Dendritic cell treated with granulocyte-macrophage colony-stimulating factor and Interleukin-4, amounts not matched to agents 40 ng/mL and 50 ng/mL, for 4 days (primary cell): ENCODE results near the gene SH3TC1.

Experiments used
- H3K27ac Mint-ChIP-seq: one replicate; pipeline ENCODE4 v1.8.0; 2022; ENCODE audit warnings: mild to moderate bottlenecking, mixed read lengths
- H3K27me3 Mint-ChIP-seq: one replicate; pipeline ENCODE4 v1.8.0; 2022; ENCODE audit warnings: mild to moderate bottlenecking, mixed read lengths
- H3K36me3 Mint-ChIP-seq: one replicate; pipeline ENCODE4 v1.8.0; 2022; ENCODE audit warnings: low read depth, mixed read lengths
- H3K4me1 Mint-ChIP-seq: one replicate; pipeline ENCODE4 v1.8.0; 2022; ENCODE audit warnings: low read depth, mixed read lengths
- H3K4me3 Mint-ChIP-seq: one replicate; pipeline ENCODE4 v1.8.0; 2022; ENCODE audit warnings: mild to moderate bottlenecking, moderate library complexity, mixed read lengths
- H3K9me3 Mint-ChIP-seq: one replicate; pipeline ENCODE4 v1.8.0; 2022; ENCODE audit warnings: mixed read lengths
- intact Hi-C: fragments of 100-400 bp; cut with micrococcal nuclease; formaldehyde crosslinking; loops from one replicate; pipeline ENCODE4 v1.15.0; 2022

Gene SH3TC1

GRCh38 chr4:8168832-8169598 lies 30.1 kb upstream of the SH3TC1 start:
- Mint-ChIP-seq H3K27me3 (peaks cover 30% of the 10 kb centered on the region), H3K27ac (no peak overlapping the region)
- intact Hi-C loops, result no loop called here

GRCh38 chr4:8169763-8170162 lies 29.3 kb upstream of the SH3TC1 start:
- Mint-ChIP-seq H3K27me3 (peaks cover 24% of the 10 kb centered on the region), H3K36me3 (no peaks in the 10 kb centered on the region), H3K9me3 (peaks cover 9% of the 10 kb centered on the region), H3K4me1 (peaks cover 58% of the 10 kb centered on the region), H3K27ac (no peak overlapping the region), H3K4me3 (no peak overlapping the region)
- intact Hi-C loops, result no loop called here

More at GRCh38 chr4:8168832-8169598, 30.1 kb upstream of the SH3TC1 start:
- H3K9me3 Mint-ChIP-seq, result peaks cover 9% of the 10 kb centered on the region
- no peak overlapping the region for H3K4me3 Mint-ChIP-seq
- H3K4me1 Mint-ChIP-seq, result peaks cover 58% of the 10 kb centered on the region
- no peaks in the 10 kb centered on the region for H3K36me3 Mint-ChIP-seq

- H3K36me3 Mint-ChIP-seq, result no peaks in the 10 kb centered on the region
- intact Hi-C loops, result no loop called here
- no peak overlapping the region for H3K27ac Mint-ChIP-seq
- H3K4me1 Mint-ChIP-seq, result peaks cover 52% of the 10 kb centered on the region
- H3K27me3 Mint-ChIP-seq, result peaks cover 21% of the 10 kb centered on the region
- peaks cover 9% of the 10 kb centered on the region for H3K9me3 Mint-ChIP-seq
- no peak overlapping the region for H3K4me3 Mint-ChIP-seq
These were observed 28.7 kb upstream of the SH3TC1 start for GRCh38 chr4:8170341-8170740.

GRCh38 chr4:8171266-8171665 lies 27.8 kb upstream of the SH3TC1 start:
- peaks cover 6% of the 10 kb centered on the region for H3K9me3 Mint-ChIP-seq

GRCh38 chr4:8171984-8172924 lies 26.8 kb upstream of the SH3TC1 start:
- Mint-ChIP-seq H3K9me3 (no peaks in the 10 kb centered on the region), H3K27me3 (peaks cover 13% of the 10 kb centered on the region), H3K27ac (peak overlapping the region; percentile 25), H3K4me3 (no peak overlapping the region), H3K36me3 (no peaks in the 10 kb centered on the region), H3K4me1 (peaks cover 41% of the 10 kb centered on the region)
- intact Hi-C loops, result no loop called here

More at GRCh38 chr4:8171266-8171665, 27.8 kb upstream of the SH3TC1 start:
- peaks cover 18% of the 10 kb centered on the region for H3K27me3 Mint-ChIP-seq
- no peaks in the 10 kb centered on the region for H3K36me3 Mint-ChIP-seq
- H3K4me1 Mint-ChIP-seq, result peaks cover 43% of the 10 kb centered on the region
- H3K27ac Mint-ChIP-seq, result peak overlapping the region; percentile 25
- H3K4me3 Mint-ChIP-seq, result no peak overlapping the region
- intact Hi-C loops, result no loop called here

- Mint-ChIP-seq H3K4me1 (peaks cover 31% of the 10 kb centered on the region), H3K27ac (no peak overlapping the region), H3K27me3 (peaks cover 16% of the 10 kb centered on the region), H3K4me3 (no peak overlapping the region), H3K9me3 (no peaks in the 10 kb centered on the region), H3K36me3 (no peaks in the 10 kb centered on the region)
- intact Hi-C loops, result no loop called here
These were observed 25.4 kb upstream of the SH3TC1 start for GRCh38 chr4:8173492-8174242.

GRCh38 chr4:8174970-8175369 lies 24.1 kb upstream of the SH3TC1 start:
- no peak overlapping the region for H3K27ac Mint-ChIP-seq
- H3K4me1 Mint-ChIP-seq, result peaks cover 31% of the 10 kb centered on the region
- peaks cover 22% of the 10 kb centered on the region for H3K27me3 Mint-ChIP-seq
- H3K9me3 Mint-ChIP-seq, result no peaks in the 10 kb centered on the region
- no peaks in the 10 kb centered on the region for H3K36me3 Mint-ChIP-seq
- intact Hi-C loops, result loop anchor here (5.0 kb wide), 1 partner anchor 67 kb away; no protein-coding TSS in a partner anchor
- H3K4me3 Mint-ChIP-seq, result no peak overlapping the region

GRCh38 chr4:8175686-8176085 lies 23.4 kb upstream of the SH3TC1 start:
- no peaks in the 10 kb centered on the region for H3K36me3 Mint-ChIP-seq
- no peaks in the 10 kb centered on the region for H3K9me3 Mint-ChIP-seq
- intact Hi-C loops, result loop anchor here (2.0 to 5.0 kb wide), 3 partner anchors 15 to 227 kb away; no protein-coding TSS in a partner anchor

GRCh38 chr4:8176547-8177399 lies 22.3 kb upstream of the SH3TC1 start:
- Mint-ChIP-seq H3K9me3 (no peaks in the 10 kb centered on the region), H3K36me3 (no peaks in the 10 kb centered on the region), H3K27ac (no peak overlapping the region), H3K4me1 (peaks cover 18% of the 10 kb centered on the region), H3K4me3 (no peak overlapping the region), H3K27me3 (peaks cover 19% of the 10 kb centered on the region)
- intact Hi-C loops, result loop anchor here (2.0 to 5.0 kb wide), 3 partner anchors 14 to 226 kb away; no protein-coding TSS in a partner anchor

More at GRCh38 chr4:8175686-8176085, 23.4 kb upstream of the SH3TC1 start:
- Mint-ChIP-seq H3K27me3 (peaks cover 23% of the 10 kb centered on the region), H3K27ac (no peak overlapping the region), H3K4me1 (peaks cover 26% of the 10 kb centered on the region), H3K4me3 (no peak overlapping the region)

- Mint-ChIP-seq H3K4me3 (no peak overlapping the region), H3K9me3 (no peaks in the 10 kb centered on the region), H3K27ac (no peak overlapping the region), H3K27me3 (peaks cover 15% of the 10 kb centered on the region), H3K4me1 (peaks cover 10% of the 10 kb centered on the region), H3K36me3 (no peaks in the 10 kb centered on the region)
- intact Hi-C loops, result loop anchor here (2.0 to 5.0 kb wide), 3 partner anchors 13 to 225 kb away; no protein-coding TSS in a partner anchor
These were observed 21.5 kb upstream of the SH3TC1 start for GRCh38 chr4:8177552-8177951.

- Mint-ChIP-seq H3K9me3 (no peaks in the 10 kb centered on the region), H3K4me1 (peaks cover 8% of the 10 kb centered on the region), H3K4me3 (no peak overlapping the region), H3K36me3 (no peaks in the 10 kb centered on the region), H3K27ac (no peak overlapping the region), H3K27me3 (peaks cover 13% of the 10 kb centered on the region)
- intact Hi-C loops, result loop anchor here (2.0 to 5.0 kb wide), 3 partner anchors 13 to 225 kb away; no protein-coding TSS in a partner anchor
These were observed 21.1 kb upstream of the SH3TC1 start for GRCh38 chr4:8177956-8178355.

- Mint-ChIP-seq H3K4me3 (no peak overlapping the region), H3K4me1 (peaks cover 8% of the 10 kb centered on the region), H3K27ac (no peak overlapping the region), H3K36me3 (no peaks in the 10 kb centered on the region), H3K9me3 (no peaks in the 10 kb centered on the region), H3K27me3 (peaks cover 12% of the 10 kb centered on the region)
- intact Hi-C loops, result loop anchor here (5.0 kb wide), 1 partner anchor 63 kb away; no protein-coding TSS in a partner anchor
These were observed 20.0 kb upstream of the SH3TC1 start for GRCh38 chr4:8179074-8179473.
